Measurements from ENCODE around the gene AXIN1. TPM values are rescaled to one million over a fixed set of nuclear protein-coding genes. Genes with fewer than 3 reads are reported as not detected.

AXIN1 gene
- total and polyA plus RNA-seq, 2 of the 8 experiments (the other 6 are each of a cell fraction or from before 2014, with no cell fraction given) = 12.5 to 41.9 TPM

DNA sequence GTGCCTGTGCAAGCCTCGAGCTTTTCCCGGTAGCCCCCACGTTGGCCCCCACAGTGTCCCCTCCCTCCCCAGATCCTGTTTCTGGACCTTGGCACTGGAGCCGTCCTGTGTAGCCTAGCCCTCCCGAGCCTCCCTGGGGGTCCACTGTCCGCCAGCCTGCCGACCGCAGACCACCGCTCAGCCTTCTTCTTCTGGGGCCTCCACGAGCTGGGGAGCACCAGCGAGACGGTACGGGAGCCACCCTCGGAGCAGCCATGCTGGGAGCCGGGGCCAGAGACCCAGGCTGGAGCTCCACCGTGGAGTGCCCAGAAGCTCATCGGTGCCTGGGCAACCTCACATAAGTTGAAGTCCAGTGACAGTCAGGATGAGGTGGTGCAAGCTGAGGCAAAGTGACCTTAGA, 88.6 kb downstream of the AXIN1 start:
- Histone ChIP-seq H4K8ac (ENCODE audit: extremely low read depth, insufficient read depth, low read length) (no peak overlapping the region), H3K27ac (ENCODE audit: low read depth, low read length) (no peak overlapping the region), H3K4ac (replicated peaks; ENCODE audit: insufficient read length, low read depth, low read length) (no peak overlapping the region), H3K4me1 (replicated peaks in 1 of 4; ENCODE audit: control insufficient read depth in 3 of 4, insufficient read depth in 4 of 4, low read length in 3 of 4) (no peaks in the 10 kb centered on the region; a peak in 1 of 7 replicates), H3K56ac (replicated peaks; ENCODE audit: insufficient read length, low read depth, low read length) (no peak overlapping the region), H3K27me3 (replicated peaks in 1 of 4; ENCODE audit: control insufficient read depth in 3 of 4, extremely low read depth in 1 of 4, insufficient read depth in 3 of 4, low read length in 3 of 4) (no peaks in the 10 kb centered on the region), H4K91ac (replicated peaks; ENCODE audit: insufficient read length, low read length) (no peak overlapping the region), H2BK5ac (ENCODE audit: low read depth, low read length) (no peak overlapping the region), H3K36me3 (ENCODE audit: control insufficient read depth in 2 of 4, insufficient read depth in 4 of 4, low read length in 3 of 4) (peaks cover 5 to 12% (median 8%) of the 10 kb centered on the region in 4 experiments; a peak in 6 of 8 replicates), H3K23me2 (ENCODE audit: low read depth, low read length) (peaks cover 4% of the 10 kb centered on the region; the same call in 1 of the 2 replicates), H2BK20ac (ENCODE audit: low read length) (no peak overlapping the region), H3K4me3 (ENCODE audit: extremely low read depth in 1 of 4, insufficient read depth in 2 of 4, low read depth in 3 of 4, low read length in 4 of 4) (no peak overlapping the region), H3K18ac (ENCODE audit: extremely low read depth, low read length) (no peak overlapping the region), H3K79me2 (ENCODE audit: control insufficient read depth in 1 of 2, insufficient read depth in 2 of 2, low read length in 2 of 2) (no peaks in the 10 kb centered on the region), H3K9ac (replicated peaks in 1 of 4; ENCODE audit: extremely low read depth in 1 of 4, low read depth in 3 of 4, low read length in 3 of 4) (no peak overlapping the region), H2BK15ac (ENCODE audit: low read length) (no peak overlapping the region), H2BK120ac (replicated peaks; ENCODE audit: low read depth, low read length) (no peak overlapping the region), H3K14ac (ENCODE audit: insufficient read length) (no peak overlapping the region), H3K23ac (ENCODE audit: insufficient read length) (no peak overlapping the region), H3K79me1 (ENCODE audit: low read depth, low read length) (no peaks in the 10 kb centered on the region), H4K5ac (ENCODE audit: insufficient read length, low read depth, low read length) (no peak overlapping the region), H3K4me2 (ENCODE audit: insufficient read depth in 1 of 2, low read depth in 2 of 2, low read length in 2 of 2) (no peak overlapping the region), H4K20me1 (replicated peaks in 1 of 2; ENCODE audit: control insufficient read depth in 1 of 2, insufficient read depth in 2 of 2, low read length in 2 of 2) (peaks cover 0 to 19% of the 10 kb centered on the region in 2 experiments), H2BK12ac (ENCODE audit: low read depth, low read length) (no peak overlapping the region), H3K9me3 (ENCODE audit: insufficient read depth in 2 of 2, low read depth in 1 of 2, low read length in 1 of 2) (no peaks in the 10 kb centered on the region), H2AFZ (ENCODE audit: low read length) (no peak overlapping the region), H2AK5ac (ENCODE audit: low read depth, low read length) (no peak overlapping the region)
- CTCF ChIA-PET (ENCODE audit: partially characterized antibody) = no interaction called here
- FAIRE-seq (no peak), DNase-seq (ENCODE audit: low read depth in 1 of 2, low spot score in 2 of 2) (no peak)
- 93% methylated on average over 16 of the region's 17 CpGs; no CpG with 5 or more reads in 1 of the 2 experiments for WGBS, 2 experiments (ENCODE audit: extremely low coverage in 1 of 2, insufficient coverage in 1 of 2, insufficient read length in 1 of 2, insufficient replicate concordance in 2 of 2, low coverage in 1 of 2, low lambda C conversion rate in 2 of 2, missing lambda C conversion rate in 1 of 2)
- POLR2A ChIA-PET (ENCODE audit: partially characterized antibody) = interaction anchor here (0.8 to 1.7 kb wide), 6 partner anchors 16 to 35 kb away, joined by 3 to 4 read pairs (median 3); partner anchors contain the start of genes ARHGDIG and LUC7L
- no peak for TF ChIP-seq YY1 (IDR thresholded peaks at IDR 0.05; ENCODE audit: low read depth, low read length)
